H9 (cell line): ENCODE measurements around the gene GRID1. TPM values are rescaled to one million over a fixed set of nuclear protein-coding genes. Genes with fewer than 3 reads are reported as not detected.
A peak's percentile ranks its signal among the peaks of the same experiment; 100 is the strongest.

Source experiments
- DNase-seq: peaks from one replicate; pipeline ENCODE4 v3.0.0-alpha.2; 2017
- H2AFZ ChIP-seq: one replicate; pipeline ENCODE4 v1.6.1; 2013; ENCODE audit warnings: mild to moderate bottlenecking, low read length, control low read depth, moderate library complexity
- H2AK5ac ChIP-seq: 2 replicates; pipeline ENCODE4 v1.6.1; 2013; ENCODE audit warnings: low read length, control low read depth, mixed read lengths; ENCODE audit not compliant: insufficient read length
- H2BK120ac ChIP-seq: one replicate; pipeline ENCODE4 v1.6.1; 2013; ENCODE audit warnings: low read depth, mild to moderate bottlenecking, low read length, control low read depth, inconsistent platforms; ENCODE audit not compliant: poor library complexity, severe bottlenecking
- H2BK12ac ChIP-seq: 2 replicates; pipeline ENCODE4 v1.6.1; 2013; ENCODE audit warnings: low read length, control low read depth, mixed read lengths, low read depth; ENCODE audit not compliant: insufficient read length
- H2BK15ac ChIP-seq: 2 replicates; pipeline ENCODE4 v1.6.1; 2013; ENCODE audit warnings: low read depth, low read length, control low read depth
- H2BK20ac ChIP-seq: one replicate; pipeline ENCODE4 v1.6.1; 2013; ENCODE audit warnings: low read depth, mild to moderate bottlenecking, low read length, control low read depth, inconsistent platforms; ENCODE audit not compliant: poor library complexity, severe bottlenecking
- H2BK5ac ChIP-seq: 2 replicates; pipeline ENCODE4 v1.6.1; 2013; ENCODE audit warnings: low read length, control low read depth, mixed read lengths; ENCODE audit not compliant: insufficient read length
- H3K14ac ChIP-seq: 2 replicates; pipeline ENCODE4 v1.6.1; 2013; ENCODE audit warnings: low read length, control low read depth; ENCODE audit not compliant: insufficient read depth
- H3K18ac ChIP-seq: 2 replicates; pipeline ENCODE4 v1.6.1; 2013; ENCODE audit warnings: low read depth, mild to moderate bottlenecking, mixed read lengths, low read length, control low read depth; ENCODE audit not compliant: insufficient read length
- H3K23ac ChIP-seq: 2 replicates; pipeline ENCODE4 v1.6.1; 2013; ENCODE audit warnings: low read length, control low read depth, mixed read lengths, low read depth; ENCODE audit not compliant: insufficient read length
- H3K23me2 ChIP-seq: 2 replicates; pipeline ENCODE4 v1.6.1; 2013; ENCODE audit warnings: low read depth, mild to moderate bottlenecking, mixed read lengths, low read length, control low read depth; ENCODE audit not compliant: insufficient read length, poor library complexity, severe bottlenecking
- H3K27ac ChIP-seq: 2 replicates; pipeline ENCODE4 v1.5.1; 2013; ENCODE audit warnings: low read length, control low read depth, mixed read lengths, low read depth; ENCODE audit not compliant: insufficient read length
- H3K27me3 ChIP-seq: 2 replicates; pipeline ENCODE4 v1.6.1; 2013; ENCODE audit warnings: low read length, control low read depth, inconsistent platforms; ENCODE audit not compliant: insufficient read depth
- H3K4ac ChIP-seq: 2 replicates; pipeline ENCODE4 v1.6.1; 2013; ENCODE audit warnings: low read depth, mild to moderate bottlenecking, control low read depth, inconsistent platforms, low read length, moderate library complexity
- H3K4me1 ChIP-seq: 2 replicates; pipeline ENCODE4 v1.6.1; 2013; ENCODE audit warnings: low read length, control low read depth, inconsistent platforms; ENCODE audit not compliant: insufficient read depth
- H3K4me2 ChIP-seq: 2 replicates; pipeline ENCODE4 v1.6.1; 2013; ENCODE audit warnings: low read length, control low read depth, mixed read lengths; ENCODE audit not compliant: insufficient read length, insufficient read depth
- H3K56ac ChIP-seq: 2 replicates; pipeline ENCODE4 v1.6.1; 2013; ENCODE audit warnings: low read depth, mild to moderate bottlenecking, mixed read lengths, low read length, control low read depth; ENCODE audit not compliant: insufficient read length
- H3K79me1 ChIP-seq: 2 replicates; pipeline ENCODE4 v1.6.1; 2013; ENCODE audit warnings: low read depth, mild to moderate bottlenecking, moderate library complexity, low read length, control low read depth, inconsistent platforms; ENCODE audit not compliant: insufficient read depth, poor library complexity, severe bottlenecking
- H3K79me2 ChIP-seq: 2 replicates; pipeline ENCODE4 v1.6.1; 2013; ENCODE audit warnings: low read length, control low read depth, inconsistent platforms; ENCODE audit not compliant: insufficient read depth
- H3K9ac ChIP-seq: 2 replicates; pipeline ENCODE4 v1.6.1; 2013; ENCODE audit warnings: low read length, control low read depth, mixed read lengths; ENCODE audit not compliant: insufficient read length; ENCODE audit errors: extremely low read depth
- H3K9me3 ChIP-seq: one replicate; pipeline ENCODE4 v1.6.1; 2013; ENCODE audit warnings: low read depth, low read length, inconsistent platforms; ENCODE audit not compliant: control insufficient read depth
- H3T11ph ChIP-seq: one replicate; pipeline ENCODE4 v1.6.1; 2013; ENCODE audit warnings: mild to moderate bottlenecking, low read length, control low read depth, inconsistent platforms
- H4K20me1 ChIP-seq: one replicate; pipeline ENCODE4 v1.6.1; 2013; ENCODE audit not compliant: control insufficient read depth, insufficient read length, insufficient read depth
- H4K5ac ChIP-seq: 2 replicates; pipeline ENCODE4 v1.6.1; 2013; ENCODE audit warnings: low read depth, mild to moderate bottlenecking, mixed read lengths, low read length, control low read depth; ENCODE audit not compliant: insufficient read length
- H4K8ac ChIP-seq: replicated peaks from 2 replicates; pipeline ENCODE4 v1.6.1; 2013; ENCODE audit warnings: low read length, control low read depth, mixed read lengths, low read depth; ENCODE audit not compliant: insufficient read length
- H4K91ac ChIP-seq: 2 replicates; pipeline ENCODE4 v1.6.1; 2013; ENCODE audit warnings: low read depth, mild to moderate bottlenecking, moderate library complexity, mixed read lengths, low read length, control low read depth; ENCODE audit not compliant: insufficient read length
- H3K27ac Mint-ChIP-seq, 3 experiments: 2 replicates in 2 of 3; 3 replicates in 1 of 3; pipeline ENCODE4 v1.8.0; 2020 to 2021; ENCODE audit warnings: mixed read lengths in 3 of 3, mild to moderate bottlenecking in 1 of 3, moderate library complexity in 1 of 3
- H3K27me3 Mint-ChIP-seq: 2 replicates; pipeline ENCODE4 v1.8.0; 2021; ENCODE audit warnings: low read depth, mild to moderate bottlenecking, moderate library complexity, mixed read lengths
- H3K36me3 Mint-ChIP-seq, 3 experiments: 2 replicates in 2 of 3; 3 replicates in 1 of 3; pipeline ENCODE4 v1.8.0; 2020 to 2021; ENCODE audit warnings: low read depth in 3 of 3, mixed read lengths in 3 of 3; ENCODE audit not compliant: insufficient read depth in 1 of 3
- H3K4me1 Mint-ChIP-seq, 2 experiments: 2 replicates each; pipeline ENCODE4 v1.8.0; 2020; ENCODE audit warnings: mixed read lengths in 2 of 2
- H3K4me3 Mint-ChIP-seq, 2 experiments: 2 replicates in 1 of 2; 3 replicates in 1 of 2; pipeline ENCODE4 v1.8.0; 2020 to 2021; ENCODE audit warnings: mild to moderate bottlenecking in 2 of 2, mixed read lengths in 2 of 2, moderate library complexity in 1 of 2
- H3K9me3 Mint-ChIP-seq, 2 experiments: 2 replicates in 1 of 2; 3 replicates in 1 of 2; pipeline ENCODE4 v1.8.0; 2020; ENCODE audit warnings: mild to moderate bottlenecking in 2 of 2, mixed read lengths in 2 of 2, moderate library complexity in 1 of 2
- CTCF ChIP-seq: fragments of 200-600 bp; sonication (generic); conservative IDR thresholded peaks from 3 replicates; pipeline ENCODE4 v1.8.0; 2021; ENCODE audit warnings: antibody characterized with exemption, mild to moderate bottlenecking
- WGBS: extraction: QIAGEN DNeasy Blood & Tissue Kit; methylation state at CpG from one replicate; pipeline ENCODE4 v1.1.7; 2013; ENCODE audit warnings: missing lambda C conversion rate, low lambda C conversion rate, mixed read lengths; ENCODE audit not compliant: insufficient read length; ENCODE audit errors: extremely low coverage; 5-methylcytosine and 5-hydroxymethylcytosine counted together
- total RNA-seq: library from RNA; stranded (reverse); gene quantifications from 2 replicates; pipeline ENCODE4 v1.2.1, GENCODE V29; 2021

Gene GRID1
- total RNA-seq, 1 experiment from 2014 or later, result 0.35 TPM

- Histone ChIP-seq H3K27ac (no peak overlapping the region), H3K79me2 (no peaks in the 10 kb centered on the region), H2BK120ac (no peak overlapping the region), H3K79me1 (no peaks in the 10 kb centered on the region), H3K14ac (no peak overlapping the region), H4K8ac (no peak overlapping the region), H2BK12ac (no peak overlapping the region), H2BK5ac (no peak overlapping the region), H2BK20ac (no peak overlapping the region), H2AFZ (no peak overlapping the region), H3K4ac (no peak overlapping the region), H2BK15ac (no peak overlapping the region), H4K91ac (no peak overlapping the region), H4K5ac (no peak overlapping the region), H3K23me2 (no peaks in the 10 kb centered on the region), H3K9me3 (no peaks in the 10 kb centered on the region), H3K23ac (no peak overlapping the region), H2AK5ac (no peak overlapping the region), H3T11ph (no peak overlapping the region), H3K4me2 (no peak overlapping the region), H3K27me3 (no peaks in the 10 kb centered on the region), H3K18ac (no peak overlapping the region), H3K9ac (no peak overlapping the region), H4K20me1 (no peaks in the 10 kb centered on the region), H3K4me1 (no peaks in the 10 kb centered on the region; the same call in 1 of the 2 replicates), H3K56ac (no peak overlapping the region)
- H3K27me3 Mint-ChIP-seq, result peaks cover 9% of the 10 kb centered on the region
- H3K27ac Mint-ChIP-seq, result peak overlapping the region in 1 of 3 experiments; percentile 55; a peak in 1 of 7 replicates
- peaks cover 6 to 7% of the 10 kb centered on the region in 2 experiments for H3K4me1 Mint-ChIP-seq
- DNase-seq, result no peak
- no peak for TF ChIP-seq CTCF
- no peak overlapping the region for H3K4me3 Mint-ChIP-seq
- no CpG with 5 or more reads among the region's 12 CpGs for WGBS
- no peaks in the 10 kb centered on the region for H3K9me3 Mint-ChIP-seq
- H3K36me3 Mint-ChIP-seq, result no peaks in the 10 kb centered on the region
Observed at GRCh38 chr10:86207226-86207625, 159.4 kb downstream of the GRID1 start.
